Subcutaneous adipose tissue (tissue), 4 donors: ENCODE measurements around the gene S100A1. TPM values are rescaled to one million over a fixed set of nuclear protein-coding genes. Genes with fewer than 3 reads are reported as not detected.

ENCODE experiments used
- total RNA-seq, 4 donors: library from RNA; depleted of rRNA; stranded (reverse); fragments of >200 nt; gene quantifications; one replicate each; pipeline ENCODE4 v1.1.0, GENCODE V29; 2016
- TF ChIP-seq, protein P1 (sequence below): fragments of 450-650 bp; IDR thresholded peaks from one replicate; pipeline ENCODE4 v1.5.1; 2016; ENCODE audit warnings: low read depth, mild to moderate bottlenecking, control low read depth, antibody characterized with exemption, moderate library complexity

Gene S100A1
- total RNA-seq, 4 donors from 2014 or later, result 0.66 to 132 (median 17.2) TPM

DNA sequence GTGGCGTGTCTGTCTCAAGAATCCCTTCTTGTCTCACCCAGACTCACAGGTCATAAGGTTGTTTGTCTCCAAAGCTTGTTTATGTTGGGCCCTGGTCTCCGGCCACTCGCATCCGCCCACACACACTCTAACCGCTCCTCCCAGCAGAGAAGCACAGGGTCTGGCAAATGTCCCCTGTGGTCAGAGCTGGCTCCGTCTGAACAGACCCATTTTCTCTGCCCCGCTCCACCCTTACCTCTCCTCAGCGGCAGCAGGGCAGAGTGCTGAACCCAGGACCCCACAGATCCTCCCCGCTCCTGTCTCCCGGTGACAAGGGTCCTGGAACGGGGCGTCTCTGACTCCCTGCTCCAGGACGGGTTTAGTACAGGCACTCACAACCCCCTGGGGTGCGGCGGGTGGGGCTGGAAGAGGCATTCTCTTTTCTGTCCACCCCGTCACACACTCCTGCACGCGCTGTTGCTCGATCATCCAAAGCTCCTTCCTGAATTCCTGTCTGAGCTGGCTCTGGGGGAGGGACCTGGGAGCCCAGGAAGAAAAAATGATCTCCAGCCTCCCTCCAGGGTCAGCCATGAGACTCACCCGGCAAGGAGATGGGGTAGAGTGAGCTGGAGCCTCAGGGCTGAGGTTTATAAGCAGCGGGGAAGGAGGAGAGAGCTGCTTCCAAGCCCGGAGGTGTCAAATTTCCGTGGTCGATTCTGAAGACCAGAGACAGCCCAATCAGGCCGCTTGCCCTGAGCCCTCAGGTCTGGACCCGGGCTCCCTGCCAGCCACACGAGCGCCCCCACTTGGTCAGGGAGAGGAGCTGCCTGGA, 1.1 kb upstream of the S100A1 start, which contains the start of gene S100A13:
Gene S100A13, minus strand, starts transcription at position 602 of the 811 bp plus-strand sequence. CDS start 1,033 bp downstream, outside the sequence.
- TF ChIP-seq, protein P1, sequence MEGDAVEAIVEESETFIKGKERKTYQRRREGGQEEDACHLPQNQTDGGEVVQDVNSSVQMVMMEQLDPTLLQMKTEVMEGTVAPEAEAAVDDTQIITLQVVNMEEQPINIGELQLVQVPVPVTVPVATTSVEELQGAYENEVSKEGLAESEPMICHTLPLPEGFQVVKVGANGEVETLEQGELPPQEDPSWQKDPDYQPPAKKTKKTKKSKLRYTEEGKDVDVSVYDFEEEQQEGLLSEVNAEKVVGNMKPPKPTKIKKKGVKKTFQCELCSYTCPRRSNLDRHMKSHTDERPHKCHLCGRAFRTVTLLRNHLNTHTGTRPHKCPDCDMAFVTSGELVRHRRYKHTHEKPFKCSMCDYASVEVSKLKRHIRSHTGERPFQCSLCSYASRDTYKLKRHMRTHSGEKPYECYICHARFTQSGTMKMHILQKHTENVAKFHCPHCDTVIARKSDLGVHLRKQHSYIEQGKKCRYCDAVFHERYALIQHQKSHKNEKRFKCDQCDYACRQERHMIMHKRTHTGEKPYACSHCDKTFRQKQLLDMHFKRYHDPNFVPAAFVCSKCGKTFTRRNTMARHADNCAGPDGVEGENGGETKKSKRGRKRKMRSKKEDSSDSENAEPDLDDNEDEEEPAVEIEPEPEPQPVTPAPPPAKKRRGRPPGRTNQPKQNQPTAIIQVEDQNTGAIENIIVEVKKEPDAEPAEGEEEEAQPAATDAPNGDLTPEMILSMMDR, result no peak

DNA sequence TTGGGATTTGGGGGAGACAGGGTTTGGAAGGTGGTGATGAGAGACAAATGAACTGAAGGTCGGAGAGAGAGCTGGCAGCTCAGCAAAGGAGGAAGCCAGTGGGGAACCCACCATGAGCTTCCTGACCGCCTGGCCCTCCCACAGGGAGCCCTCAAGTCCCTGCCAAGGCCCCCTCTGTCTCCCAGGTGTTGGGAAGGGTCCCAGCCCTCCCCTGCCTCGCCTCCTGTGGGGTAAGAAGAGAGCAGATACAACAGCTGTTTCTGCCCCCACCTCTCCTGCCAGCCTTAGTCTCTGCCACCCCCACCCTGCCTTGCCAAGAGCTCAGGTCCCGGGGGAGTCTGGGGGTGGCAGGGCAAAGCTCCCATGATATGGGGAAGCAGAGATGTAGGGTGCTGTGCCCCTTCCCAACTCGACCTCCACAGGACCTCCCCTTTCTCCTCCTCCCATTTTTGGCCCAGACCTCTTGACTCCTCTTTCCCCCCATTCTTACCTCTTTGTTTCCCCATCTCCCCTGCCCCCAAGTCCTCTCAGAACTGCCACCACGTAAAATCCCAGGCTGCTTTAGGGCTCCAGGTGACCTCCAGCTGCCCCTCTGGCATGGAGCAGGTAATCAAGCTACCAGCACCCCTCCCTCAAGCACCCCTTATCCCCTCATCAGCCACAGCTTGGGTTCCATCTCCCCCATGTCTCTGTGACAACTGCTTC, 556 bp downstream of the S100A1 start:
- TF ChIP-seq, protein P1, result no peak

DNA sequence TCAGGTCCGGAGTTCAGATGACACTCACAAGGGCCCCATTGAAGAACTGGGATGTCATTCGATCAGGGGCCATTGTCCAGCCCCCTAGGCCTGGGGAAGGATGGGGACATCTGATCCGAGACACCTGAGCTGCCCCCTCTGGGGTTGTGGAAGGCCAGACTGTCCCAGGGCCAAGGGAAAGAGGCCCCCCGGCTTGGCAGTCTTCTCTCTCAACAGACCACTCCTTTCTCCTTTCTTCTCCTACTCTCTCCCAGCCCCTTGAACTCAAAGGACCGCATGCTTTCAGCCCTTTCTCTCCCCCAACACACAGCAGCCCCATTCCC, 1.1 kb downstream of the S100A1 start:
- TF ChIP-seq, protein P1, result no peak

DNA sequence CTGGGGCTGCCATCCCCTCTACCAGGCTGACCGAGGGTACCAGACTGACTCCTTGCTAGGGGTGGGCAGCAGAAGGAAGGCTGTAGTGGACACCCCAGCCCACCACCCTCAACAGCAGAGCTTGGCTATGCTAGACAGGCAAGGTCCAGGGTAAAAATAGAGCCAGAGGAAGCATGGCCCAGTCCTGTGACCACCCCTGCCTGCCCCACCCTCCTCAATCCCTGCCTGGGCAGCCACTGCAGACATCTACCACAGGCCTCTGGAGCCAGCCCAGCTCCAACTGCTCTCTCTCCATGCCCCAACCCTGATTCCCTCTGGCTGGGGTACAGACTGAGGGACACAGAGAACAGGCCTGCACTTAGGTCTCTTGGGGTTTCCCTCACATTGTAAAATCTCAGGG, 1.7 kb downstream of the S100A1 start:
- TF ChIP-seq, protein P1, result no peak

DNA sequence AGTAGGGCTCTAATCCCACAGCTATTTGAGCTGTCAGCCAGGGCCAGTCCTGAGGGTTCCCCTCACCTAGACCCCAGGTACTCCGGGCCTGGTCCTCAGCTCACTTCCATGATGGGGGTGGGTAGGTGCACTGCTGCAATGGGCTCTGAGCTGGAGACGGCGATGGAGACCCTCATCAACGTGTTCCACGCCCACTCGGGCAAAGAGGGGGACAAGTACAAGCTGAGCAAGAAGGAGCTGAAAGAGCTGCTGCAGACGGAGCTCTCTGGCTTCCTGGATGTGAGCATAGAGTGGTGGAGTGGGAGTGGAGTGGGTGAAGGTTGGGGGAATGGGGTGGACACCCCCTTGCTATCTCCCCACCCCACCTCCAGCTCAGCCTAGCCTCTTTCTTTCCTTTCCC, 2.1 kb downstream of the S100A1 start:
- TF ChIP-seq, protein P1, result no peak

DNA sequence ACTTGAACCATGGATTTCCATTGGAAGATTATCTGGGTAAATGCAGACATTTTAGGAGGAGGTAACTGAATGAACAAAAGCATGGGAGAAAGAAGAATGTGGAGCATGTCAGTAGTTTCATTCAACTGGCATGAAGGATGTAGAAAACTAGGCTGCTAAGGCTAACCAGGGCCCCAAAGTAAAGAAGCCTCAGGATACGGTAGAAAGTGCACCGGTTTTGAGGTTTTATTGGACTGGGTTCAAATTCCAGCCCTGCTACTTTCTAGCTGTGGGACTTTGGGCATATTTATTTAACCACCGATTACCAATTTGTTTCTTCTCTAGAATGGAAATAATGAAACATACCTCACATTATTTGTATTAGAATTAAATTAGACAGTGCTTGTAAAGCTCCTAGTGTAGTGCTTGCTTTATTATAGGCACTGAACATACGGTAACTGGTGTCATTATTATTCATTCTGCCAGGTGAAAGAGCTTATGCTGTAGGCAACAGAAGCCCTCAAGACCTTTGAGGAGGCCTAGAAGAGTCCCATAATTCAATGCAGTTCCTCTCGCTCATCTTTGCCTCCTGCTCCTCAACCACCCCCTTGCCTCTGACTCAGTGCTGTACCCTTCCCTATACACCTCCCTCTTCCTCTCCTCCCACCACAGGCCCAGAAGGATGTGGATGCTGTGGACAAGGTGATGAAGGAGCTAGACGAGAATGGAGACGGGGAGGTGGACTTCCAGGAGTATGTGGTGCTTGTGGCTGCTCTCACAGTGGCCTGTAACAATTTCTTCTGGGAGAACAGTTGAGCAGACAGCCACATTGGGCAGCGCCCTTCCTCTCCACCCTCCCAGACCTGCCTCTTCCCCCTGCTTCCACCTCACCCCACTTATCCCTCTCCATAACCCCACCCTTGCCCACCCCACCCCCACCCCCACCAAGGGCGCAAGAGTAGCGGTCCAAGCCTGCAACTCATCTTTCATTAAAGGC, 3.1 kb downstream of the S100A1 start:
- TF ChIP-seq, protein P1, result no peak
